GM21381 (cell line): ENCODE measurements around the gene CADM2.
"Not testable (repeated sequence)": the region's sequence is repeated elsewhere in the genome, so short reads cannot be mapped to it uniquely, and the experiment has no call there.

ENCODE experiments used
- ATAC-seq: cut with Tn5 transposase; IDR thresholded peaks from one replicate; pipeline ENCODE4 v1.9.1; 2021; ENCODE audit warnings: mild to moderate bottlenecking, moderate library complexity; ENCODE audit not compliant: unreplicated experiment

Gene CADM2

GRCh38 chr3:85455561-85456200, 496.9 kb downstream of the CADM2 start:
- no peak for ATAC-seq

DNA sequence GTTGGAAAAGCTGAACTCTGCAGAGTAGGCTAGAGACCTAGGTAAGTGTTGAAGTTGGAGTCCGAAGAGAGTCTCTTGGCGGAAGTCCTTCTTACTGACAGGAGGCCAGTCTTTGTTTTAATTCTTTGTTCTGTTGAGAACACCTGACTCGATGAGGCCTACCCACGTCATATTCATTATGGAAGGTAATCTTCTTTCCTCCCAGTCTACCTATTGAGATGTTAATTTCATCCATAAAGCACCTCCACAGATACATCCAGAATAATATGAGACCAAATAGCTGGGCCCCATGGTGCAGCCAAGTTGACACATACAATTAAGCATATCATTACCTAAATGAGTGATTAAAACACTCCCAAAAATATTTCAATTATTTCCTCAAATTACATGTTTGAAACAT, 515.5 kb downstream of the CADM2 start:
- no peak for ATAC-seq

DNA sequence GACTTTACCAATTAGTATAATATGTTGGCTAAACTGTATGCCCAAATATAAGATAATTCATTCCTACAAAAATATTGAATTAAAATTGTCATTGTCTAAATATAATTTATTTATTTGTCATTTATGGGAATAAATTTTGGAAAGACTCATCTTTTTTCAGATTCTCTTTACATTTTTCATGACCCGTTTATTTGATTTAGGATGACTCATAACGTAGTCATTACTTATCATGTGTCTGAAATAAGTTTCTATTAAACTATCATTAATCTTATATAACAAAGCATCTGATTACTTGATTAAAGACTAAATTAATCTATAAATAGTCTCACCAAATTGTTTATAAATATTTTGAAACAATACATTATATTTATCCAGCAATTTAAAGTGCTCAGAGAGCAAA, 516.6 kb downstream of the CADM2 start:
- ATAC-seq: no peak

GRCh38 chr3:85476891-85477495, 518.2 kb downstream of the CADM2 start:
- no peak for ATAC-seq

GRCh38 chr3:85481411-85482212, 522.8 kb downstream of the CADM2 start:
- ATAC-seq: no peak

DNA sequence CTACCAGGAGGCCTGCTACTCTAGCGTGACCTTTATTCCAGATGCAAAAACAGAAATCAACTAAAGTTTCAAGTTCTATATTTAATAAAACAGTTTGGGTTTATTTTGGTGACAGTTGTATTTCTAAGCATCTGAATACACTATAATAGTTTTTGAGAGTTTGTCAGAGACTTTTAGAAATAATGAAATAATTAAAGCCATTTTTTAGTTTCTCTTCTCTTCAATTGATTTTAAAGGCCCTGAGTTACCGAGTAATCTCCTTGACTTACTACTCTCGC, 523.4 kb downstream of the CADM2 start:
- no peak for ATAC-seq

DNA sequence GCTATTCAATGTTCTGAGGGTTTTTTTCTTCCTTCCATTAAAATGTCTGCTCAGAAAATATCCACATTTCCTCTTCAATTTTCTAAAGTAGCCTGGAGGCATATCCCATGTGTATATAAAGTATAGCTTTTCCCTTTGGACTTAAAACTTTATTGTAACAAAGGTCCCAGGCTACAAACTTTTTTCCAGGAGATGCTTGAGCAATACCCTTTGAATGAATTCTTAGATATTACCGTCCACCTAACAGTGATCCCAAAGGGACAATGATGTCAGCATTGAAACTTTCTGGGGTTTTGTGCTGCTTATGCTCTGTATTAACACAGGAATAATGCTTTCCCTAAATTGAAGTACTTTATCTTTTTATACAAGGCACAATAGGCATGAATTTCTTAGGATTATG, 525.2 kb downstream of the CADM2 start:
- no peak for ATAC-seq

GRCh38 chr3:85487375-85487774, 528.6 kb downstream of the CADM2 start:
- no peak for ATAC-seq

DNA sequence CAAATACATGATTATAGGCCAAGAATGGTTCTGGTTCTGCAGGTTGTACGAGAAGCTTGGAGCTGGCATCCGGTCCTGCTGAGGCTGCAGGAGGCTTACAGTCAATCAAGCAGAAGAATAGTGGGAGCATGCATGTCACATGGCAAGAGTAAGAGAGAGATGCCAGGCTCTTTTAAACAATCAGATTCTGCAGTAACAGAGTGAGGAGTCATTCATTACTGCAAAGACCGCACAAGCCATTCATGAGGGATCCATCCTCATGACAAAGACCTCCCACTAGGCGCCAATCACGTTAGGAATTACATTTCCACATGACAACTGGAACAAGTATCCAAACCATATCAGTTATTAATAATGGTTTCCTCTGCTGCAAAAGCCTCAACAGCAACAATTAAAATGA, 536.8 kb downstream of the CADM2 start:
- no peak for ATAC-seq

GRCh38 chr3:85498177-85498576, 539.4 kb downstream of the CADM2 start:
- no peak for ATAC-seq

DNA sequence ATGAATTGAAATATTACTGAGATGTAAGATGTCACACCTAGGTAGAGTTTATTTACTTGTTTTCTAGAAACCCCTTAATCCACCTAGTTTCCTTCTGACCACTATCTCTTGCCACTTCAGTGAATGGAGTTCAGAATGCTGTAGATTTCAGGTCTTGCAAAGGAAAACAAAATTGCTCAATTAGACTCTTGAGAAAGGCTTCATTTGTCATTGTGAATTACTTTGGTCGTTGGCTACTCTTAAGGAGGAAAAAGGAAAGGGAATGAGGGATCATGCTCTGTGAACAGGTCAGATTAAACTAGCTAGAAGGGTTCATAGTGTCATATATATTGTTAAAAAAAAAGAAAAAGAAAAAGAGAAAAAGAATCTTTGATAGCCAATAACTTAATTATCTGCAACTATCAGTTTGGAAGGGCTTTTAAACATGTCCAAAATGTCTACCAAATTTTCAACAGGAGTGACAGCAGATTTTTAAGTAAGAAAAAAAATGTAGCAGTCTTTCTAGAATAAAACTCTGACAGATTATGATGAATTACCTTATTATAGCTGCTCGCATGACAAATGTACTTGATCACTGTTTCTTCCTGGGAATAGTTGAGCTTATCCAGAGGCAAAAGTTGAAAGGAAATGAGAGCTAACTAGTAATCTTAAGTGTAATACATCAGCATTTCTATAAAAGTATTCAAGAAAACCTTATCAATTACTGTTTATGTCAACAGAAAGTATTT, 543.5 kb downstream of the CADM2 start:
- ATAC-seq: no peak

GRCh38 chr3:85504129-85504784, 545.5 kb downstream of the CADM2 start:
- ATAC-seq: not testable (repeated sequence)

- ATAC-seq: not testable (repeated sequence)
Measured at GRCh38 chr3:85504785-85505511, 546.2 kb downstream of the CADM2 start.

DNA sequence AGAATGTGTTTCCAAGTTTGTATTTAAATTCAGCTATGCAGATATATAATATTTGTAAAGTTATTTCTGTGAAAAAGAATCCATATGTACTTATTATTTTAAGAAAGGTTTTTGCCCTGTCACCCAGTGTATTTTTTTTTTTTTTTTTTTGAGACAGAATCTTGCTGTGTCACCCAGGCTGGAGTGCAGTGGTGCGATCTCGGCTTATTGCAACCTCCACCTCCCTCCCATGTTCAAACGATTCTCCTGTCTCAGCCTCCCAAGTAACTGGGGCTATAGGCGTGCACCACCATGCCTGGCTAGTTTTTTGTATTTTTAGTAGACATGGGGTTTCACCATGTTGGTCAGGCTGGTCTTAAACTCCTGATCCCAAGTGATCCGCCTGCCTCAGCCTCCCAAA, 548.3 kb downstream of the CADM2 start:
- ATAC-seq: not testable (repeated sequence)

DNA sequence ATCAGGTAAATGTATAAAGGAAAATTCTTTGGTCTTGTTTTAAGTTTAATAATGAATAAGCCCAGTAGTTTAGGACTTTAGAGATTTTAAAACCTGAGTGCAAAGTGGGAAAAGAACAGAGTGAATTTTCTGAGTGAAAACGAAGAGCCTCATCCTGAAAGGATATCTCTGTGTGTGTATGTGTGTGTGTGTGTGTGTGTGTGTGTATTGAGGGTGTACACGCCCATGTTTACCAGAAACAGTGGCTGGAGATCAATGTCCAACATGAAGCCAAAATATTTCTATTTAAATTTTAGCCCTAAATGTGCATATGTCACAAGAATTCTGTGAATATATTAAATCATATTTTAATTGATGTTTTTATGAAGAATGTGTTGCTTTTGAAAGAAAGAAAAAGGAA, 549.9 kb downstream of the CADM2 start:
- no peak for ATAC-seq

- no peak for ATAC-seq
Measured at GRCh38 chr3:85516146-85516545, 557.4 kb downstream of the CADM2 start.

DNA sequence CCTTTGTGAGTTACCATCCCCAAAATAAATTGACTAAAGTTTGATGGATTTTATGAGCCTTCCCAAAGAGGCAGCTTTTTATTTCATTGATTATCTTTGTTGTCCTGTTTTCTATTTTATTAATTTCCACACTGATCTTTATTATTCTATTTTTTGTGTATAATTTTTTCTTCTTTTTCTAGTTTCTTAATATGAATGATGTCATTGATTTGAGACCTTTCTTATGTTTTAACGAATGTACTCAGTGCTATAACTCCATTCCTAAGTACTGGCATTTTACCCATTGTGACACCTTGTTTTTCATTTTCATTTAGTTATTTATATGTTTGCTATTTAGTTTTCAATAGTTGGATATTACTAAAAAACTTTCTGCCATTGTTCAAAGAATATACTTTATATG, 565.3 kb downstream of the CADM2 start:
- no peak for ATAC-seq

GRCh38 chr3:85525264-85525663, 566.5 kb downstream of the CADM2 start:
- ATAC-seq: no peak

GRCh38 chr3:85533586-85533985, 574.8 kb downstream of the CADM2 start:
- ATAC-seq: no peak

DNA sequence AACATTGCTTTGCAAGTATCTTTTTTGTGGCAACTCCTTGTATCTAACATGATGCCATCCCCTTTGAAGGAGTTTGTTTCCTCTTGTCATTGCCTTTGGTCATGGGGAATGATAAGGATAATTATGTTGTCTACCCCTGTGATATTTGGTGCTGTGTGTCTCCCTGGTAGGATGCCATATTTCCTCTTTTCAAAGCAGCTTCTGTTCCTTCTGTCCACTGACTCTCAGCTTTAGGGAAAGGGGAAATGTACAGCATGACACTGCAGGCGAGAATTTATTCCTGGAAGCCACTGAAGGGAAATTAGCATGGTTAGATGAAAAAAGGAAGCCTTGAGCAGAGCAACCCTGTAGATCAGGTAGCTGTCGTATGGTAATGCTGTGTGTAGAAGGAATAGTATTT, 576.7 kb downstream of the CADM2 start:
- no peak for ATAC-seq

DNA sequence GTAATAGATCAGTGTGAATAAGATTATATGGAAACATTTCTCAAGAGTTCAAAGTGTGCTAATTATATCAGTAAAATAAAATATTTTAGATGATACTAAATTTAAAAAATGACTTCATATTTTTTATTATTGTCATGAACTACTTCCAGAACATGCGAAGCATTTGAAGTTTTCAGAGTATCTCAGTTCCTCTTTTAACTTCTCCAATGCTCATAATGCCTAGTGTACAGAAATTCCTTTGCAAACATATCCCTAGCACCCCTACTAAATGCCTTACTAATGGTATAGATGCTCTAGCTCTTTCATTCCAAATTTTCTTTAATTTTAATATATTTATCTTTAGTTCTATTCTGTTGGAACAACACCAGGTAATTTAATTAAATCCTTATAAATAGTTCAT, 580.4 kb downstream of the CADM2 start:
- ATAC-seq: no peak
